Tibial nerve (tissue), 4 donors: ENCODE measurements around the gene MED7.

Experiments used
- CTCF ChIP-seq, 5 experiments: fragments of 200-600 bp in 3 of 5; fragments of 450-650 bp in 2 of 5; sonication (generic) in 3 of 5; IDR thresholded peaks; one replicate each; pipeline ENCODE4 v1.5.1; 2016 to 2019; ENCODE audit warnings: antibody characterized with exemption in 5 of 5, mild to moderate bottlenecking in 3 of 5, moderate library complexity in 2 of 5
- EP300 ChIP-seq, 2 donors: sonication (generic); formaldehyde crosslinking; IDR thresholded peaks; one replicate each; pipeline ENCODE4 v1.6.1; 2017; ENCODE audit warnings: antibody characterized with exemption in 2 of 2, mild to moderate bottlenecking in 1 of 2
- POLR2A ChIP-seq, 2 donors: fragments of 450-650 bp; IDR thresholded peaks; one replicate each; pipeline ENCODE4 v1.6.1; 2017; ENCODE audit warnings: antibody characterized with exemption in 2 of 2, mild to moderate bottlenecking in 2 of 2, moderate library complexity in 2 of 2

- TF ChIP-seq CTCF (IDR thresholded peaks at IDR 0.05) (no peak), POLR2A (IDR thresholded peaks at IDR 0.05) (no peak), EP300 (IDR thresholded peaks at IDR 0.05) (no peak)
Observed at GRCh38 chr5:157150995-157151394, 8.3 kb upstream of the MED7 start.
